HL-60/S4 (cell line): ENCODE results near the gene DDR1.

Experiments used
- in situ Hi-C: fragments of 300-500 bp; cut with MboI; formaldehyde crosslinking; loops from 2 replicates; pipeline ENCODE4 v1.14.3; 2022; ENCODE audit warnings: low sequenced_read_pairs

DDR1 gene

DNA sequence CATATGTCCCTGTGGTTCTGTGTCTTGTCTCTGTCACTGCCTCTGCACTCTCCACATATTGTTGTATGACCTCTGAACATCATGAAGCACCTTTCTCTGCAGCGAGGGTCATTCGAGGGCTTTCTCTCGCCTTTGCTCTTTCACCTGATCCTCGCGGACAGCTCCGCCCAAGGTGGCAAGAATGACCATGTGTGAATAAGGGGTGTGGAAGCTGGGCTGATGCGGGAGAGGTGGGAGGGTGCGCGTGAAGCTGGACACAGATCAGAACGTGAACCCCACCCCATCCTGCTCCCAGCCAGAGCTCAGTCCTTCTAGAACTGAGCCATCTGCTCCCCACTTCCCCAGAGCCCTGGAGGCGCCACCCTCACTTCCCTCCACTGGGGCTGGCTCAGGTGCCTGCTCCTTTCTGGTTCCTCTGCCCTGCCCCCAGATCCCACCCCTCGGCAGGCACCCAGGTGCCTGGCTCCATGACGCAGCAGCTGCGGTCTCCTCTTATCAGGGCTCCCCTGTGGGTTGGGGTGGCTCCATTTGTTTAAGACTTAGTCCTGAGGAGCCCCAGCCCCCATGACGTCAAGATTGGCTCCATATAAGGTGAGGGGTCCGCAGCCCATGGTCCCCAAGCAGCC is 56.2 kb downstream of the DDR1 start, which contains the start of gene MUCL3:
MUCL3 (plus strand) TSS at position 613 of the 626 bp plus-strand sequence. CDS start 27 bp downstream, outside the sequence.
- in situ Hi-C loops, result no loop called here

DNA sequence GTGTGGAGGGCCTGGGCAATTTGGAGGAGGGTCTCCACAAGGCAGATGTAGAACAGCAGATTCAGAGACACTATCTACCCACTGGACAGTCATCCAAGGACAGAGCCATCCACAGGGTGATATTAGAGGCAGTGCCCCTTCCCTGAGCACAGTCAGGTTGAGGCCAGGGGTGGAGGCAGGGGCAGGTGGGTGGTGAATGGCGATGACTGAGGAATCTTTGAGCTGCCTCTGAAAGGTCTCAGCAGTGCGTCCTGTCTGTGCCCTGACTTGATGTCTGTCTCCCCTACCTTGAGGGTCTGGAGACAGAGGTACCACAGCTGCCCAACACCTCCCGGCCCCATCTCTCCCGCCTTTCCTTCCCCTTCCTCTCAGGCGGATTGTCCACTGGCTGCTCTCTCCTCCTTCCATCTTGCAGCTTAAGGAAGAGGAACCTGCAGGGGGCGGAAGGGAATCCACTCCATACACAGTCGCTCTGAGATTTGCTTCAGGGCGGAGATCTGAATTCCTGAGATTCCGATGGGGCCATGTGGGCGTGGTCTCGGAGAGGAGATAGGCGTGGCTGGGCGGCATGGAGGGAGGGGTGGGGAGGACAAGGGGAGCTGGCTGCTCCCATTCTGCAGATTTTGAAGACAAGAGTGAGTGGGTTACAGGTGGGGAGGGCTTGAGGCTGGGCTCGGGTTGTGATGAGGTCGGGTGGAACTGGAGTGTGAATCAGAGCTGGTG is 58.2 kb downstream of the DDR1 start:
- in situ Hi-C loops, result no loop called here

DNA sequence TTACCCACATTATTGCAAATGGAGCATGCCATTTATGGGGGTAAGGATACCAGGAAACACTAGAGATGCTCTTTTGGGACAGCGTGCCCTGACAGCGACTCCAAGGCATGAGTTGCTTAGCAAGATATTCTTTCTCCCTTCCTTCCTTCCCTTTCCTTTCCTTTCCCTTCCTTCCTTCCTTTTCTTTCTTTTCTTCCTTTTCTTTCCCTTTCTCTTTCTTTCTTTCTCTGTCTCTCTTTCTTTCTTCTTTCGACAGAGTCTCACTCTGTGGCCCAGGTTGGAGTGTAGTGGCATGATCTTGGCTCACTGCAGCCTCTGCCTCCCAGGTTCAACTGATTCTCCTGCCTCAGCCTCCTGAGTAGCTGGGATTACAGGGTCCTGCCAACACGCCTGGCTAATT is 59.7 kb downstream of the DDR1 start:
- in situ Hi-C loops, result no loop called here

DNA sequence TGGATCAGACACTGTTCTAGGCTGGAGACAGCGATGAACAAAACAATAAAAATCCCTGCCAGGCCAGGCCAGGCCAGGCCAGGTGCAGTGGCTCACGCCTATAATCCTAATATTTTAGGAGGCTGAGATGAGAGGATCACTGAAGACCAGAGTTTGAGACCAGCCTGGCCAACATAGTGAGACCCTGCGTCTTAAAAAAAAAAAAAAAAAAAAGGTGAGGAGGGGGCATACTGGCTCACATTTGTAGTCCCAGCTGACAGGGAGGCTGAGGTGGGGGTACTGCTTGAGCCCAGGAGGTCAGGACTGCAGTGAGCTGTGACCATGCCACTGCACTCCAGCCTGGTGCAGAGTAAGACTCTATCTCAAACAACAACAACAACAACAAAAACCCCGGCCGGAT is 61.0 kb downstream of the DDR1 start:
- in situ Hi-C loops, result no loop called here

DNA sequence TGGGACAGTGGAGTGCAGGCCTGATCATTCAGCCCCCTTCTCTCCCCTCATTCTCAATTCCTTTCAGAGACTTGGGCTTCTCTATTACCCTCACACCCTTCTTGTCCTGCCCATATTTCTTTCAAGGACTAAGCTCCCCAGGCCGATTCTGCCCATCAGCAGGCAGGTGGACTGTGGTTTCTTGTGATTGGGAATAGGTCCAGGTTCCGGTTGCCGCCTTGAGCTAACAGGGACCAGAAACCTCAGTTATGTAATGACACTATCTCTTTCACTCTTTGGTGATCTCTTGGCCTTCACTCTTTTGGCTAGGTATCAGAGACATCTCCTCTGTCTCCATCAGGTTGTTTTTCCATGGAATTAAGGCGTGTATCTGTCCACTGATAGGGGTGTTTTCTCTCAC is 62.9 kb downstream of the DDR1 start:
- in situ Hi-C loops, result no loop called here

DNA sequence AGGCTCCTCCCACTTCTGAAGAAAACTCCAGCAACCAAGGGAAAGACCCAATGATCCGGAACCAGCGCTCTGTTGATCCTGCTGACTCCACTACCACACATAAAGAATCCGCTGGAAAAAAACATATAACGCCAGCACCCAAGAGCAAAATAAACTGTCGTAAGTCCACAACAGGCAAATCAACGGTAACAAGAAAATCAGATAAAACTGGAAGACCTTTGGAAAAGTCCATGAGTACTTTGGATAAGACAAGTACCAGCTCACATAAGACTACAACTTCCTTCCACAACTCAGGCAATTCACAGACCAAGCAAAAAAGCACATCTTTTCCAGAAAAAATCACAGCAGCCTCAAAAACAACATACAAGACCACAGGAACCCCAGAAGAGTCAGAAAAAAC is 64.5 kb downstream of the DDR1 start:
- in situ Hi-C loops, result no loop called here
